ENCODE measurements around the gene RABGAP1.

RABGAP1 gene

GRCh38 chr9:123119566-123119965, 178.7 kb downstream of the RABGAP1 start:
- no peak for DNase-seq (ENCODE audit: low spot score)
- no peak for TF ChIP-seq CTCF (IDR thresholded peaks at IDR 0.05; ENCODE audit: extremely low read depth, insufficient read depth, missing control alignments)

DNA sequence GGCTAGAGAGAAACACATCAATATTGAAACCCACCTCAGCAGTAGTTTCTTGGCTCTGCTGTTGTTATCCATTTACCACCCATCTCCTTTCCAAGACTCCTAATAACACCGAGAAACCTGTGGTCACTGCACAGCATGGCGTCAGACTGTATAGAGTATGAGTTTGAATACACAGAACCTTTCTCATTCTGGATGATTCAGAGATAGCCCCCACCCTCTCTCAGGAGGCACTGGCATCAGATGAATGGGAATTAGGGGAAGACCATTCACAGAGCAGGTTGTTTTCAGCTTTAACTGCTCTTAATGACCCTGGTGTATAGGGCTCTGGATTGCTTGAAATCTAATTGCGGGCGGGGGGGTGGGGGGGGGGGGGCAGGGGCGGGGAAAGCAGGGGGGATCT, 179.3 kb downstream of the RABGAP1 start:
- no peak for TF ChIP-seq CTCF (IDR thresholded peaks at IDR 0.05; ENCODE audit: extremely low read depth, insufficient read depth, missing control alignments)
- in situ Hi-C loops (cut with MboI; ENCODE audit: low pct_unique_long_range_greater_than_20kb, low sequenced_read_pairs, unreplicated experiment): no loop called here
- no peak for DNase-seq (ENCODE audit: low spot score)

More at GRCh38 chr9:123119566-123119965, 178.7 kb downstream of the RABGAP1 start:
- in situ Hi-C loops (cut with MboI; ENCODE audit: low pct_unique_long_range_greater_than_20kb, low sequenced_read_pairs, unreplicated experiment): no loop called here

DNA sequence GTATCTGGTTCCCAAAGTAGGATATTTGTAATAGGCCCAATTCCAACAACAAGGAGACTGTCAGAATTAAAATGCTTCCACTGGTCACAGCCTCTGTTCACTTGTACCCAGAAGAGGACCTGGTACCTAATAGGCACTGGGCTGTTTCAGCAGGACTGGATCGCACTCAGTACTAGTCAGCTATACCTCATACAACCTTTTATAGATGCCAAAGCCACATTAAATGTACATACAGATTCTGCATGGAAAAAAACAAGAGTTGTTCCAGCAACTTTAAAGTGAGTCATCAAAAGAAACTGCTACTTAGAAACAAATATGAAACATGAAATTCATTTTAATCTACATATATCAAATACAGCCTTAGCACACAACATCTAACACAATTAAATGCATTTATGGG, 180.1 kb downstream of the RABGAP1 start:
- in situ Hi-C loops (cut with MboI; ENCODE audit: low pct_unique_long_range_greater_than_20kb, low sequenced_read_pairs, unreplicated experiment): no loop called here
- TF ChIP-seq CTCF (IDR thresholded peaks at IDR 0.05; ENCODE audit: extremely low read depth, insufficient read depth, missing control alignments): no peak
- no peak for DNase-seq (ENCODE audit: low spot score)

DNA sequence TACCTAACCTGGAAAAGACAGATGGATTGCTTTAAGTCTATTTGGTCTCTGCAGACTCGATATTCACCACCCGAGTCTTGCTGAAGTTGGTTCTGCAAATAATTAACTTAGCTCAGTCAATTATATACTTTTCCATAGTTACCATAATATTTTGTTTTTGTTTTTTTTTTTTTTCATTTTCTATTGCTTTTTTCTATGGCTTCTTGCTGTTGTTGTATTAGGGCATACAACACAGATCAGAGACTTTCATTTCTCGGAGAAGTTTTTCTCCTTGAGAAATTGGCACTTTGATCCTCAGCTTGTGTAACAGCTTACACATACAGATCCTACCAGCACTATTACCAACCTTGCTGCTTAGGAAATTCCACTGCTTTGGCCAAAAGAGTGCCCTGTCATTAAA, 180.6 kb downstream of the RABGAP1 start:
- in situ Hi-C loops (cut with MboI; ENCODE audit: low pct_unique_long_range_greater_than_20kb, low sequenced_read_pairs, unreplicated experiment): no loop called here
- TF ChIP-seq CTCF (IDR thresholded peaks at IDR 0.05; ENCODE audit: extremely low read depth, insufficient read depth, missing control alignments): no peak
- DNase-seq (ENCODE audit: low spot score): no peak

GRCh38 chr9:123127512-123128075, 186.8 kb downstream of the RABGAP1 start:
- in situ Hi-C loops (cut with MboI; ENCODE audit: low pct_unique_long_range_greater_than_20kb, low sequenced_read_pairs, unreplicated experiment): no loop called here
- DNase-seq (ENCODE audit: low spot score): no peak
- TF ChIP-seq CTCF (IDR thresholded peaks at IDR 0.05; ENCODE audit: extremely low read depth, insufficient read depth, missing control alignments): no peak

- no peak for DNase-seq (ENCODE audit: low spot score)
- no peak for TF ChIP-seq CTCF (IDR thresholded peaks at IDR 0.05; ENCODE audit: extremely low read depth, insufficient read depth, missing control alignments)
- in situ Hi-C loops (cut with MboI; ENCODE audit: low pct_unique_long_range_greater_than_20kb, low sequenced_read_pairs, unreplicated experiment): no loop called here
These were observed 187.8 kb downstream of the RABGAP1 start for GRCh38 chr9:123128591-123128990.

DNA sequence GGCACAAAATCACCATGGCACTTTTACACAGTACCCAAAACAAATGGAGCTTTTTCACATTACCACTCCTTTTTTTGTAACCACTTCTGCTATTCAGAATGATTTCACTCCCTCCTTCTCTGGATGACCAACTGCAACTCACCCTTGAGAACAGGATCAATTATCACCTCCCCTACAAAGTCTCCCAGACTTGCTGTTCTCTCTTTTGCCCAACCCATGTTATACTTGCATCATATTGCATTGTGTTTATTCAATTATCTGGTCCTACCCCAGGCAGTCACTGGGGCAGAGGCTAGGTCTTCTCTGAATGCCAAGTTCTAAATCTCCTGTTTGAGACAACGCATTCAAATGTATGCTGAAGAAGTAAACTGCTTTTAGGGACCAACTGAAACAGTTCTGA, 188.6 kb downstream of the RABGAP1 start:
- in situ Hi-C loops (cut with MboI; ENCODE audit: low pct_unique_long_range_greater_than_20kb, low sequenced_read_pairs, unreplicated experiment): no loop called here
- no peak for TF ChIP-seq CTCF (IDR thresholded peaks at IDR 0.05; ENCODE audit: extremely low read depth, insufficient read depth, missing control alignments)
- no peak for DNase-seq (ENCODE audit: low spot score)

Data from GM13977 (cell line).